ENCODE data around the gene LMBR1L.
"Not testable (repeated sequence)": the region's sequence is repeated elsewhere in the genome, so short reads cannot be mapped to it uniquely, and the experiment has no call there.

Gene LMBR1L

GRCh38 chr12:49133014-49133413 is 22.4 kb upstream of the LMBR1L start:
- WGBS (ENCODE audit: insufficient coverage, insufficient read length), result no CpG with 5 or more reads among the region's 5 CpGs
- Histone ChIP-seq H3K27me3 (ENCODE audit: control insufficient read depth, insufficient read depth, low read length) (no peaks in the 10 kb centered on the region), H3K4me1 (ENCODE audit: control insufficient read depth, insufficient read depth, low read length) (peaks cover 1% of the 10 kb centered on the region; the same call in 1 of the 2 replicates), H3K36me3 (ENCODE audit: control insufficient read depth, insufficient read depth, low read length) (peaks cover 11% of the 10 kb centered on the region; the same call in 1 of the 2 replicates), H3K27ac (ENCODE audit: low read length) (no peak overlapping the region), H3K9me3 (ENCODE audit: control insufficient read depth, insufficient read depth, low read length) (no peaks in the 10 kb centered on the region), H3K4me3 (ENCODE audit: low read length) (no peak overlapping the region)
- no peak for DNase-seq (ENCODE audit: low read depth, low spot score)

- Histone ChIP-seq H3K4me1 (ENCODE audit: control insufficient read depth, insufficient read depth, low read length) (peaks cover 1% of the 10 kb centered on the region; the same call in 1 of the 2 replicates), H3K9me3 (ENCODE audit: control insufficient read depth, insufficient read depth, low read length) (no peaks in the 10 kb centered on the region), H3K36me3 (ENCODE audit: control insufficient read depth, insufficient read depth, low read length) (peaks cover 14% of the 10 kb centered on the region; the same call in 1 of the 2 replicates), H3K4me3 (ENCODE audit: low read length) (peak overlapping the region; percentile 85; the same call in 1 of the 2 replicates), H3K27me3 (ENCODE audit: control insufficient read depth, insufficient read depth, low read length) (no peaks in the 10 kb centered on the region), H3K27ac (ENCODE audit: low read length) (no peak overlapping the region)
- WGBS (ENCODE audit: insufficient coverage, insufficient read length), result no CpG with 5 or more reads among the region's 9 CpGs
- DNase-seq (ENCODE audit: low read depth, low spot score), result no peak
Measured at GRCh38 chr12:49131894-49132461, 21.3 kb upstream of the LMBR1L start.

GRCh38 chr12:49131051-49131893 is 20.6 kb upstream of the LMBR1L start, which contains the start of gene TUBA1B:
Gene TUBA1B, minus strand, starts transcription at chr12:49131395. Its CDS starts 95 bp downstream, at chr12:49131300.
- Histone ChIP-seq H3K27ac (ENCODE audit: low read length) (no peak within 1 kb of the TSS), H3K4me1 (ENCODE audit: control insufficient read depth, insufficient read depth, low read length) (peaks cover 1% of the 10 kb centered on the region; the same call in 1 of the 2 replicates), H3K36me3 (ENCODE audit: control insufficient read depth, insufficient read depth, low read length) (peaks cover 14% of the 10 kb centered on the region; the same call in 1 of the 2 replicates), H3K9me3 (ENCODE audit: control insufficient read depth, insufficient read depth, low read length) (no peaks in the 10 kb centered on the region), H3K4me3 (ENCODE audit: low read length) (peak within 1 kb of the TSS; percentile 85), H3K27me3 (ENCODE audit: control insufficient read depth, insufficient read depth, low read length) (no peaks in the 10 kb centered on the region)
- WGBS (ENCODE audit: insufficient coverage, insufficient read length), result no CpG with 5 or more reads among the region's 79 CpGs
- DNase-seq (ENCODE audit: low read depth, low spot score), result peak; percentile 58

- H3K9me3 ChIP-seq (ENCODE audit: control insufficient read depth, insufficient read depth, low read length), result no peaks in the 10 kb centered on the region
- H3K36me3 ChIP-seq (ENCODE audit: control insufficient read depth, insufficient read depth, low read length), result peaks cover 14% of the 10 kb centered on the region; the same call in 1 of the 2 replicates
- no peaks in the 10 kb centered on the region for H3K27me3 ChIP-seq (ENCODE audit: control insufficient read depth, insufficient read depth, low read length)
- no CpG with 5 or more reads among the region's 66 CpGs for WGBS (ENCODE audit: insufficient coverage, insufficient read length)
- peak overlapping the region; percentile 85 for H3K4me3 ChIP-seq (ENCODE audit: low read length)
- peak; percentile 77 for DNase-seq (ENCODE audit: low read depth, low spot score)
- peaks cover 1% of the 10 kb centered on the region; the same call in 1 of the 2 replicates for H3K4me1 ChIP-seq (ENCODE audit: control insufficient read depth, insufficient read depth, low read length)
- H3K27ac ChIP-seq (ENCODE audit: low read length), result no peak overlapping the region
Measured at GRCh38 chr12:49130151-49131050, 19.8 kb upstream of the LMBR1L start.

GRCh38 chr12:49129332-49130150 is 18.9 kb upstream of the LMBR1L start:
- DNase-seq (ENCODE audit: low read depth, low spot score), result no peak
- Histone ChIP-seq H3K27me3 (ENCODE audit: control insufficient read depth, insufficient read depth, low read length) (no peaks in the 10 kb centered on the region), H3K36me3 (ENCODE audit: control insufficient read depth, insufficient read depth, low read length) (peaks cover 14% of the 10 kb centered on the region; the same call in 1 of the 2 replicates), H3K9me3 (ENCODE audit: control insufficient read depth, insufficient read depth, low read length) (no peaks in the 10 kb centered on the region), H3K27ac (ENCODE audit: low read length) (no peak overlapping the region), H3K4me3 (ENCODE audit: low read length) (peak overlapping the region; percentile 85; the same call in 1 of the 2 replicates), H3K4me1 (ENCODE audit: control insufficient read depth, insufficient read depth, low read length) (peaks cover 1% of the 10 kb centered on the region; the same call in 1 of the 2 replicates)
- no CpG with 5 or more reads among the region's 18 CpGs for WGBS (ENCODE audit: insufficient coverage, insufficient read length)

GRCh38 chr12:49127971-49128370 is 17.3 kb upstream of the LMBR1L start:
- H3K36me3 ChIP-seq (ENCODE audit: control insufficient read depth, insufficient read depth, low read length), result peaks cover 14% of the 10 kb centered on the region; the same call in 1 of the 2 replicates
- not testable (repeated sequence) for H3K9me3 ChIP-seq (ENCODE audit: control insufficient read depth, insufficient read depth, low read length); H3K4me1 ChIP-seq (ENCODE audit: control insufficient read depth, insufficient read depth, low read length); DNase-seq (ENCODE audit: low read depth, low spot score); H3K27ac ChIP-seq (ENCODE audit: low read length); H3K4me3 ChIP-seq (ENCODE audit: low read length); H3K27me3 ChIP-seq (ENCODE audit: control insufficient read depth, insufficient read depth, low read length)
- no CpG with 5 or more reads among the region's 8 CpGs for WGBS (ENCODE audit: insufficient coverage, insufficient read length)

GRCh38 chr12:49126852-49127763 is 16.5 kb upstream of the LMBR1L start:
- WGBS (ENCODE audit: insufficient coverage, insufficient read length), result no CpG with 5 or more reads among the region's 4 CpGs
- H3K4me1 ChIP-seq (ENCODE audit: control insufficient read depth, insufficient read depth, low read length), result peaks cover 1% of the 10 kb centered on the region; the same call in 1 of the 2 replicates
- DNase-seq (ENCODE audit: low read depth, low spot score), result no peak
- H3K9me3 ChIP-seq (ENCODE audit: control insufficient read depth, insufficient read depth, low read length), result no peaks in the 10 kb centered on the region
- peaks cover 14% of the 10 kb centered on the region; the same call in 1 of the 2 replicates for H3K36me3 ChIP-seq (ENCODE audit: control insufficient read depth, insufficient read depth, low read length)
- no peaks in the 10 kb centered on the region for H3K27me3 ChIP-seq (ENCODE audit: control insufficient read depth, insufficient read depth, low read length)
- H3K27ac ChIP-seq (ENCODE audit: low read length), result no peak overlapping the region
- no peak overlapping the region for H3K4me3 ChIP-seq (ENCODE audit: low read length)

- whole genome bisulfite sequencing (ENCODE audit: insufficient coverage, insufficient read length), result no CpG with 5 or more reads among the region's 6 CpGs
- Histone ChIP-seq H3K9me3 (ENCODE audit: control insufficient read depth, insufficient read depth, low read length) (no peaks in the 10 kb centered on the region), H3K36me3 (ENCODE audit: control insufficient read depth, insufficient read depth, low read length) (no peaks in the 10 kb centered on the region), H3K4me1 (ENCODE audit: control insufficient read depth, insufficient read depth, low read length) (0 out of 2 replicates have a peak, but pooled peaks cover 2% of the 10 kb centered on the region), H3K4me3 (ENCODE audit: low read length) (no peak overlapping the region), H3K27me3 (ENCODE audit: control insufficient read depth, insufficient read depth, low read length) (no peaks in the 10 kb centered on the region), H3K27ac (ENCODE audit: low read length) (no peak overlapping the region)
- no peak for DNase-seq (ENCODE audit: low read depth, low spot score)
Measured at GRCh38 chr12:49121047-49121696, 10.5 kb upstream of the LMBR1L start.

All from iPS DF 6.9 (cell line).